ENCODE measurements around the gene DGKI. TPM values are rescaled to one million over a fixed set of nuclear protein-coding genes. Genes with fewer than 3 reads are reported as not detected.

DGKI gene
- total and polyA plus RNA-seq, 4 donors: 0.01 to 0.37 (median 0.31) TPM

DNA sequence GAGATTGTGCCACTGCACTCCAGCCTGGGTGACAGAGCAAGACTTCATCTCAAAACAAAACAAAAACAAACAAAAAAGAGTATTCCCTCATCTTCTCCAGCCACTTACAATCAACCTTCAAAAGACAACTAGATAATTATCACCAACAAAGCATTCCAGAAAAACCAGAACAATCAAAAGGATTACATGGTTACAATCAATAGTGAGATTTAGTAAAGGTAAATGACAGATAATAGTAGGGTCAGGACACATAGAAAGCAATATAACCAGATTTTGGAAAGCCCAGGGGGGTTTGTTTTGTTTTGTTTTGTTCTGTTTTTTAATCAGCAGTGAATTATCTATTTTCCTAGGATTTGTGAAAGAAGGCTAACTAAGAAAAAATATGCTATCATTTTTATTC lies 412.2 kb downstream of the DGKI start:
- peaks cover 0 to 3% (median 0%) of the 10 kb centered on the region in 4 donors for H3K27me3 ChIP-seq (ENCODE audit: control insufficient read depth in 4 of 4, insufficient read depth in 4 of 4, low read length in 3 of 4)
- no peak for DNase-seq (ENCODE audit: low spot score)
- H3K9ac ChIP-seq (ENCODE audit: low read depth in 1 of 2, low read length in 2 of 2): no peak overlapping the region
- no peaks in the 10 kb centered on the region for H3K9me3 ChIP-seq (ENCODE audit: control insufficient read depth in 4 of 4, low read length in 3 of 4)
- H3K27ac ChIP-seq (ENCODE audit: low read depth in 1 of 2, low read length in 2 of 2): no peak overlapping the region
- no peak overlapping the region for H3K4me3 ChIP-seq (ENCODE audit: low read depth in 1 of 3, low read length in 3 of 3)
- H3K36me3 ChIP-seq (ENCODE audit: control insufficient read depth in 4 of 4, insufficient read depth in 3 of 4, low read depth in 1 of 4, low read length in 3 of 4): no peaks in the 10 kb centered on the region
- TF ChIP-seq RXRA (IDR thresholded peaks at IDR 0.05): no peak
- no peak for TF ChIP-seq YY1 (IDR thresholded peaks at IDR 0.05)
- TF ChIP-seq, protein P1, sequence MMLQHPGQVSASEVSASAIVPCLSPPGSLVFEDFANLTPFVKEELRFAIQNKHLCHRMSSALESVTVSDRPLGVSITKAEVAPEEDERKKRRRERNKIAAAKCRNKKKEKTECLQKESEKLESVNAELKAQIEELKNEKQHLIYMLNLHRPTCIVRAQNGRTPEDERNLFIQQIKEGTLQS (IDR thresholded peaks at IDR 0.05): no peak
- TF ChIP-seq HNF4G (IDR thresholded peaks at IDR 0.05): no peak
- TF ChIP-seq FOXA2 (IDR thresholded peaks at IDR 0.05): no peak
- TF ChIP-seq RAD21 (IDR thresholded peaks at IDR 0.05): no peak
- no peak for TF ChIP-seq NR2F2 (IDR thresholded peaks at IDR 0.05)
- TF ChIP-seq EGR1 (IDR thresholded peaks at IDR 0.05; ENCODE audit: low read depth in 2 of 2): no peak
- TF ChIP-seq, protein P2, sequence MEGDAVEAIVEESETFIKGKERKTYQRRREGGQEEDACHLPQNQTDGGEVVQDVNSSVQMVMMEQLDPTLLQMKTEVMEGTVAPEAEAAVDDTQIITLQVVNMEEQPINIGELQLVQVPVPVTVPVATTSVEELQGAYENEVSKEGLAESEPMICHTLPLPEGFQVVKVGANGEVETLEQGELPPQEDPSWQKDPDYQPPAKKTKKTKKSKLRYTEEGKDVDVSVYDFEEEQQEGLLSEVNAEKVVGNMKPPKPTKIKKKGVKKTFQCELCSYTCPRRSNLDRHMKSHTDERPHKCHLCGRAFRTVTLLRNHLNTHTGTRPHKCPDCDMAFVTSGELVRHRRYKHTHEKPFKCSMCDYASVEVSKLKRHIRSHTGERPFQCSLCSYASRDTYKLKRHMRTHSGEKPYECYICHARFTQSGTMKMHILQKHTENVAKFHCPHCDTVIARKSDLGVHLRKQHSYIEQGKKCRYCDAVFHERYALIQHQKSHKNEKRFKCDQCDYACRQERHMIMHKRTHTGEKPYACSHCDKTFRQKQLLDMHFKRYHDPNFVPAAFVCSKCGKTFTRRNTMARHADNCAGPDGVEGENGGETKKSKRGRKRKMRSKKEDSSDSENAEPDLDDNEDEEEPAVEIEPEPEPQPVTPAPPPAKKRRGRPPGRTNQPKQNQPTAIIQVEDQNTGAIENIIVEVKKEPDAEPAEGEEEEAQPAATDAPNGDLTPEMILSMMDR (IDR thresholded peaks at IDR 0.05; ENCODE audit: low read depth, low read length, missing input control): no peak
- TF ChIP-seq GABPA (IDR thresholded peaks at IDR 0.05 in 1 of 2, conservative IDR thresholded peaks at IDR 0.05 in 1 of 2): no peak
- TF ChIP-seq FOXA1 (IDR thresholded peaks at IDR 0.05): no peak
- no peak for TF ChIP-seq JUND (IDR thresholded peaks at IDR 0.05)
- TF ChIP-seq, protein P3, sequence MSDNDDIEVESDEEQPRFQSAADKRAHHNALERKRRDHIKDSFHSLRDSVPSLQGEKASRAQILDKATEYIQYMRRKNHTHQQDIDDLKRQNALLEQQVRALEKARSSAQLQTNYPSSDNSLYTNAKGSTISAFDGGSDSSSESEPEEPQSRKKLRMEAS (IDR thresholded peaks at IDR 0.05): no peak
- no peak for TF ChIP-seq TAF1 (conservative IDR thresholded peaks at IDR 0.05)
- TF ChIP-seq, protein P4, sequence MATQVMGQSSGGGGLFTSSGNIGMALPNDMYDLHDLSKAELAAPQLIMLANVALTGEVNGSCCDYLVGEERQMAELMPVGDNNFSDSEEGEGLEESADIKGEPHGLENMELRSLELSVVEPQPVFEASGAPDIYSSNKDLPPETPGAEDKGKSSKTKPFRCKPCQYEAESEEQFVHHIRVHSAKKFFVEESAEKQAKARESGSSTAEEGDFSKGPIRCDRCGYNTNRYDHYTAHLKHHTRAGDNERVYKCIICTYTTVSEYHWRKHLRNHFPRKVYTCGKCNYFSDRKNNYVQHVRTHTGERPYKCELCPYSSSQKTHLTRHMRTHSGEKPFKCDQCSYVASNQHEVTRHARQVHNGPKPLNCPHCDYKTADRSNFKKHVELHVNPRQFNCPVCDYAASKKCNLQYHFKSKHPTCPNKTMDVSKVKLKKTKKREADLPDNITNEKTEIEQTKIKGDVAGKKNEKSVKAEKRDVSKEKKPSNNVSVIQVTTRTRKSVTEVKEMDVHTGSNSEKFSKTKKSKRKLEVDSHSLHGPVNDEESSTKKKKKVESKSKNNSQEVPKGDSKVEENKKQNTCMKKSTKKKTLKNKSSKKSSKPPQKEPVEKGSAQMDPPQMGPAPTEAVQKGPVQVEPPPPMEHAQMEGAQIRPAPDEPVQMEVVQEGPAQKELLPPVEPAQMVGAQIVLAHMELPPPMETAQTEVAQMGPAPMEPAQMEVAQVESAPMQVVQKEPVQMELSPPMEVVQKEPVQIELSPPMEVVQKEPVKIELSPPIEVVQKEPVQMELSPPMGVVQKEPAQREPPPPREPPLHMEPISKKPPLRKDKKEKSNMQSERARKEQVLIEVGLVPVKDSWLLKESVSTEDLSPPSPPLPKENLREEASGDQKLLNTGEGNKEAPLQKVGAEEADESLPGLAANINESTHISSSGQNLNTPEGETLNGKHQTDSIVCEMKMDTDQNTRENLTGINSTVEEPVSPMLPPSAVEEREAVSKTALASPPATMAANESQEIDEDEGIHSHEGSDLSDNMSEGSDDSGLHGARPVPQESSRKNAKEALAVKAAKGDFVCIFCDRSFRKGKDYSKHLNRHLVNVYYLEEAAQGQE (IDR thresholded peaks at IDR 0.05): no peak
- no peak for TF ChIP-seq HNF4A (conservative IDR thresholded peaks at IDR 0.05)
- no peaks in the 10 kb centered on the region for H3K4me1 ChIP-seq (ENCODE audit: control insufficient read depth in 4 of 4, insufficient read depth in 4 of 4, low read length in 3 of 4)

DNA sequence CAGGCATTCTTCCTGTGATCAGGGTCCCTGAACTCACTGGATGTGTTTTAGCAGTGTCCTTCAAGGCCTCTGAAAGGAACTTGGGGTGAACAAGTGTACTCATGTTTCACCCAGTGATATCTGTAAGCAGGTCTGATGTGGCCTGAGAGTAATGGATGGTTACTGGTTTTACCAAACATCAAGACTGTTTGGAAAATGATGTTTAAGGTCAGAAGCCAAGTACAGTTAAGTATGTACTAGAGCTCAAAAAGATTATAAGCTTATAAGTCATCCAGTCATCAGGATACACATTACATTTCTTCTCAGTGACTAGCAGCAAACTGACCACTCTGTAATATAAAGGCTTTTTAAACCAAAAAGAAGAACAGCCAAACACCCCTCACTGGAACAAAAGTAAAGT lies 423.5 kb downstream of the DGKI start:
- DNase-seq (ENCODE audit: low spot score): no peak
- Histone ChIP-seq H3K4me3 (ENCODE audit: low read depth in 1 of 3, low read length in 3 of 3) (no peak overlapping the region), H3K27me3 (ENCODE audit: control insufficient read depth in 4 of 4, insufficient read depth in 4 of 4, low read length in 3 of 4) (no peaks in the 10 kb centered on the region), H3K27ac (ENCODE audit: low read depth in 1 of 2, low read length in 2 of 2) (no peak overlapping the region), H3K9me3 (ENCODE audit: control insufficient read depth in 4 of 4, low read length in 3 of 4) (no peaks in the 10 kb centered on the region), H3K36me3 (ENCODE audit: control insufficient read depth in 4 of 4, insufficient read depth in 3 of 4, low read depth in 1 of 4, low read length in 3 of 4) (no peaks in the 10 kb centered on the region), H3K9ac (ENCODE audit: low read depth in 1 of 2, low read length in 2 of 2) (no peak overlapping the region), H3K4me1 (ENCODE audit: control insufficient read depth in 4 of 4, insufficient read depth in 4 of 4, low read length in 3 of 4) (no peaks in the 10 kb centered on the region)
- TF ChIP-seq, protein P4 (IDR thresholded peaks at IDR 0.05): no peak
- no peak for TF ChIP-seq HNF4A (conservative IDR thresholded peaks at IDR 0.05)
- TF ChIP-seq, protein P2 (IDR thresholded peaks at IDR 0.05; ENCODE audit: low read depth, low read length, missing input control): no peak
- TF ChIP-seq JUND (IDR thresholded peaks at IDR 0.05): no peak
- TF ChIP-seq, protein P3 (IDR thresholded peaks at IDR 0.05): no peak
- no peak for TF ChIP-seq YY1 (IDR thresholded peaks at IDR 0.05)
- TF ChIP-seq FOXA2 (IDR thresholded peaks at IDR 0.05): no peak
- no peak for TF ChIP-seq RAD21 (IDR thresholded peaks at IDR 0.05)
- no peak for TF ChIP-seq NR2F2 (IDR thresholded peaks at IDR 0.05)
- TF ChIP-seq FOXA1 (IDR thresholded peaks at IDR 0.05): no peak
- no peak for TF ChIP-seq EGR1 (IDR thresholded peaks at IDR 0.05; ENCODE audit: low read depth in 2 of 2)
- TF ChIP-seq GABPA (IDR thresholded peaks at IDR 0.05 in 1 of 2, conservative IDR thresholded peaks at IDR 0.05 in 1 of 2): no peak
- no peak for TF ChIP-seq RXRA (IDR thresholded peaks at IDR 0.05)
- TF ChIP-seq, protein P5, sequence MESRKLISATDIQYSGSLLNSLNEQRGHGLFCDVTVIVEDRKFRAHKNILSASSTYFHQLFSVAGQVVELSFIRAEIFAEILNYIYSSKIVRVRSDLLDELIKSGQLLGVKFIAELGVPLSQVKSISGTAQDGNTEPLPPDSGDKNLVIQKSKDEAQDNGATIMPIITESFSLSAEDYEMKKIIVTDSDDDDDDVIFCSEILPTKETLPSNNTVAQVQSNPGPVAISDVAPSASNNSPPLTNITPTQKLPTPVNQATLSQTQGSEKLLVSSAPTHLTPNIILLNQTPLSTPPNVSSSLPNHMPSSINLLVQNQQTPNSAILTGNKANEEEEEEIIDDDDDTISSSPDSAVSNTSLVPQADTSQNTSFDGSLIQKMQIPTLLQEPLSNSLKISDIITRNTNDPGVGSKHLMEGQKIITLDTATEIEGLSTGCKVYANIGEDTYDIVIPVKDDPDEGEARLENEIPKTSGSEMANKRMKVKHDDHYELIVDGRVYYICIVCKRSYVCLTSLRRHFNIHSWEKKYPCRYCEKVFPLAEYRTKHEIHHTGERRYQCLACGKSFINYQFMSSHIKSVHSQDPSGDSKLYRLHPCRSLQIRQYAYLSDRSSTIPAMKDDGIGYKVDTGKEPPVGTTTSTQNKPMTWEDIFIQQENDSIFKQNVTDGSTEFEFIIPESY (IDR thresholded peaks at IDR 0.05): no peak
- no peak for TF ChIP-seq TAF1 (conservative IDR thresholded peaks at IDR 0.05)
